NCI-H2081 (cell line): Measurements from ENCODE around the gene ZKSCAN2.

Experiments used
- DNase-seq, 2 experiments: peaks; one replicate each; lab custom pipeline; 2025; lab: John Stamatoyannopoulos, UW

The ZKSCAN2 gene

GRCh38 chr16:25223964-25224363 lies 33.7 kb downstream of the ZKSCAN2 start:
- DNase-seq: no peak

GRCh38 chr16:25222959-25223358 lies 34.7 kb downstream of the ZKSCAN2 start:
- no peak for DNase-seq

GRCh38 chr16:25219070-25219737 lies 38.4 kb downstream of the ZKSCAN2 start:
- no peak for DNase-seq

GRCh38 chr16:25217921-25218320 lies 39.7 kb downstream of the ZKSCAN2 start:
- no peak for DNase-seq

GRCh38 chr16:25217112-25217511 lies 40.5 kb downstream of the ZKSCAN2 start:
- no peak for DNase-seq

- no peak for DNase-seq
Observed at GRCh38 chr16:25213709-25214397, 43.8 kb downstream of the ZKSCAN2 start.

- DNase-seq: no peak
Observed at GRCh38 chr16:25212636-25213035, 45.0 kb downstream of the ZKSCAN2 start.

- no peak for DNase-seq
Observed at GRCh38 chr16:25210758-25211157, 46.9 kb downstream of the ZKSCAN2 start.

- DNase-seq: no peak
Observed at GRCh38 chr16:25199457-25199856, 58.2 kb downstream of the ZKSCAN2 start.

- no peak for DNase-seq
Observed at GRCh38 chr16:25198021-25198420, 59.6 kb downstream of the ZKSCAN2 start.

GRCh38 chr16:25194273-25194878 lies 63.3 kb downstream of the ZKSCAN2 start:
- no peak for DNase-seq

GRCh38 chr16:25192096-25192495 lies 65.5 kb downstream of the ZKSCAN2 start:
- DNase-seq: no peak

- DNase-seq: no peak
Observed at GRCh38 chr16:25189305-25189704, 68.3 kb downstream of the ZKSCAN2 start.

- no peak for DNase-seq
Observed at GRCh38 chr16:25187491-25187795, 70.2 kb downstream of the ZKSCAN2 start.
